GM12875 (cell line): ENCODE results near the gene OTOA.
A peak's percentile ranks its signal among the peaks of the same experiment; 100 is the strongest.

Experiments used
- H3K4me3 ChIP-seq: one replicate; pipeline ENCODE4 v1.5.1; 2011; ENCODE audit warnings: low read depth, low read length, control low read depth
- TF ChIP-seq, protein P1 (sequence below): IDR thresholded peaks from 2 replicates; pipeline ENCODE4 v1.5.1; 2011; ENCODE audit warnings: low read depth, mild to moderate bottlenecking, control low read depth, inconsistent platforms, low read length, moderate library complexity, borderline replicate concordance; ENCODE audit not compliant: insufficient read depth

The OTOA gene

DNA sequence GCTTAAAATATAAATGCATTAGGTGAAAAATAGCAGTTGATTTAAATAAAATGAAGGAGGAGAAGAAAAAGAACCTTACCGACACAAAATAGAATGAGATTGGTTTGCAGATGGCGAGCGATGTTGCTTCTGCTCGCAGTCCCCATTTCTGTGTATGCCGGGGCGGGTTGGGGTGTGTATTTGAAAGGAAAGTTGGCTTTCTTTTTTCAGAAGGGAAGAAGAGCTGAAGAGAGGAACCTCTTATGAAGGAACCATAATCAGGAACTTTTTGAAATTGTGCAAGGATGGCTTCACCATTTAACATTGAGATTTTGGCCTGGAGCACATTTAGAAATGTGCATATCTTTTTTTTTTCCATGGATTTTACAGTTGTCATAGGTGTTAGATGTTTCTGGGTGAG, 11.3 kb upstream of the OTOA start, which contains the start of gene IGSF6:
Gene IGSF6, minus strand, starts transcription at position 156 of the 400 bp plus-strand sequence. Its CDS starts 10 bp downstream, at position 146.
- TF ChIP-seq, protein P1, sequence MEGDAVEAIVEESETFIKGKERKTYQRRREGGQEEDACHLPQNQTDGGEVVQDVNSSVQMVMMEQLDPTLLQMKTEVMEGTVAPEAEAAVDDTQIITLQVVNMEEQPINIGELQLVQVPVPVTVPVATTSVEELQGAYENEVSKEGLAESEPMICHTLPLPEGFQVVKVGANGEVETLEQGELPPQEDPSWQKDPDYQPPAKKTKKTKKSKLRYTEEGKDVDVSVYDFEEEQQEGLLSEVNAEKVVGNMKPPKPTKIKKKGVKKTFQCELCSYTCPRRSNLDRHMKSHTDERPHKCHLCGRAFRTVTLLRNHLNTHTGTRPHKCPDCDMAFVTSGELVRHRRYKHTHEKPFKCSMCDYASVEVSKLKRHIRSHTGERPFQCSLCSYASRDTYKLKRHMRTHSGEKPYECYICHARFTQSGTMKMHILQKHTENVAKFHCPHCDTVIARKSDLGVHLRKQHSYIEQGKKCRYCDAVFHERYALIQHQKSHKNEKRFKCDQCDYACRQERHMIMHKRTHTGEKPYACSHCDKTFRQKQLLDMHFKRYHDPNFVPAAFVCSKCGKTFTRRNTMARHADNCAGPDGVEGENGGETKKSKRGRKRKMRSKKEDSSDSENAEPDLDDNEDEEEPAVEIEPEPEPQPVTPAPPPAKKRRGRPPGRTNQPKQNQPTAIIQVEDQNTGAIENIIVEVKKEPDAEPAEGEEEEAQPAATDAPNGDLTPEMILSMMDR = no peak
- H3K4me3 ChIP-seq = no peak within 1 kb of the TSS

DNA sequence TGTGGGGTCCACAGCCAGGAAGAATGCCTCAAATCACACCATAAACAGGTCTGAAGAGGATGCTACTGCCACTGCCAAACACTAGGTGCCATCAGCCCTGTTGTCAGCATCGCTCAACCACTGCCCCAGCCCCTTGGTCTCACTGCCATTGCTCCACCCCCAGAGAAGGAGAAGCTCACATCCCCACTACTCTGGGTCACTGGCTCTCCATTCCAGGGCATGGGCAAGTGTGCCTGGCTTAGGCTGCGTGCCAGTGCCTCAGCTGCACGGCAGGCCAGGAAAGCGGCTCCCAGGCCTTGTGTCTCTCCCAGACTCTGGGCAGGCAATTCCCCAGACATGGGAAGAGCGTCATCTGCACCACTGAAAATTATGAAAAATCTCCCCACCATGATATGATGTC, 10.2 kb upstream of the OTOA start:
- TF ChIP-seq, protein P1 = no peak
- no peak overlapping the region for H3K4me3 ChIP-seq

DNA sequence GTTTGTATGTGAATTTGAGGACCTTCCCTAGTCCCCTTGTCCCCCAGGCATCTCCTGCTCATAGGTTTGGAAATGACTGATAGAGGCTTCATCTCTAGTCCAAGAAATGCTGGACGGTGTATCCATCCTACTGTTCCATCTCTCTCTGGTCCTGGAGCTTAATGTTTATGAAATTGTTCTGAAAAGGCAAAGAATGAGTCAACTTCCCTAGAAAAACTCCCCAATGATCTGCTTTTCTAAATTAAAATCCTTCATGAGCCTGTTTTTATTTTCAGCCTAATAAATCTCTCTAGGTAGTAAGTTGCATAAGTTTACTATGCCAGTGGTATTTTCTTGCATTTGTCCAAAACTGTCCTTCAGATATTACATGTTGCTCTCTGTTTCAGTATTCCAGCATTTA, 9.3 kb upstream of the OTOA start:
- no peak overlapping the region for H3K4me3 ChIP-seq
- TF ChIP-seq, protein P1 = no peak

DNA sequence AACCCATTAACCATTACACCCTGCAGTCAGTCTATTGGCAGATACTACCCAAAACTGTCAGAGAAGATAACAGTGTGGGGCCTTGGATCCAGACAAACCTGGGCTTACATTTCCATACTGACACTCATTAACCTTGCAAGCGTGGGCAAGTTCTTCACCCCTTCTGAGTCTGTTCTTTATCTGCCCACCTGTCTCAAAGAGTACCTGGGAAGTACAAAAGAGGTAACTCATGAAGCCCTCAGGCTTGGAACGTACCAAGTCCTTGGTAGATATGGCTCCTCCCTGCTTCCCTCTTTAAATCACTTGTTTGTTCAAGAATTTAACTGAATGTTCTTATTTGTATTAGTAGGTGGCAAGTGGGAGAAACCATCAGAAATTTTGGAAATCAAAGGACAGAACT, 8.9 kb upstream of the OTOA start:
- no peak overlapping the region for H3K4me3 ChIP-seq
- TF ChIP-seq, protein P1 = no peak

DNA sequence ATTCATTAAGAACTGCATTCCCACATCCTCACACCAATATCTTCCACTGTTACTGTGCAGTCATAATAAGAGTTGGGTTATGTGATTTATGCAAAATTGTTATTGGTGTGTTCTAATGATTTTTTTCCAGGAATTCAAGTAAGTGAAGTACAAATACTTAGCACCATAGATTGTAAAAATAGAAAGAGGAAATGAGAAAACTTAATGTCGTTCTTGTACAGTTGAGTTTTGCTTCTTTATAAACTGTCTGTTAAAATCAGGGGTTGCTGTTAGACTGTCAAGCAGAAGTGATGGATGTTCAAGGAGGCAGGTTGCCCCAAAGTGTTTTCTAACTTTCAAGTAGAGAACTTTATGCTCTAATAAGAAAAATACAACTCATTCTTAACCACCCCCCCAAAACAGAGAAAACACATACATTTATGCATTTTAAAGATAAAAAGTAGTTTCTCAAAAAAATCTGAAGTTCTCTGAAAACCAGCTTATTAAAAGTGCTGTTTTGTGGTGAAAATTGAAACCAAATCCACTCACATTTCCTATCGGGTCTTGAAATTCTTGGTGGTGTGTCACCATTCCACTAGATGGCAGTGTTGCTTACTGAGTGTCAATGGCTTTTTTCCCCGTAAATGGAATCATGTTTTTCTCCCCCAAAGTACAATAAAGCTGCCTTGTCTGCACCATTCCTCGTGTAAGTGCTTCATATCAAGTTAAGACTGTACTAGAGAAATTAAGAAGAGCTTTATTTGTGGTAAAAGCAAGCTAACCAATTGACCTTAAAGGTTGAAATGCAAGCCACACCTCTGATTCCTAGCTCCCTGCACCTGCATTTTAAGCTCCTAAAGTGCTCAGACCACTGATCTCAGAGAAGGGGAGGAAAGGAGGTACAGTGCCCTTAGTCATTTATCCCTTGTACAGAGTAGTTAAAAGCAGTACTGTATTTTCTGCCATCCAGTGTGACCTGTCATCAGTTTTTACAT, 6.7 kb upstream of the OTOA start:
- H3K4me3 ChIP-seq = no peak overlapping the region
- TF ChIP-seq, protein P1 = peak; percentile 69

DNA sequence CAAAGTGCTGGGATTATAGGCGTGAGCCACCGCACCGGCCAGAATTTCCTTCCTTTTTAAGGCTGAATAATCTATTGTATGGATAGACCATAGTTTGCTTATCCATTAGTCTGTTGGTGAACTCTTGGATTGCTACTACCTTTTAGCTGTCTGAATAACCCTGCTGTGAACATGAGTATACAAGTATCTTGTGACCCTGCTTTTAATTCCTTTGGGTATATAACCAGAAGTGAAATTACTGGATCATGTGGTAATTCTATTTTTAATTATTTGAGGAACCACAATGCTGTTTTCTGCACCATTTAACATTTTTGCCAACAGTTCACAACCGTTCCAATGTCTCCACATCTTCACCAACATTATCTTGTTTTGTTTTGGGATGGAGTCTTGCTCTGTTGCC, 4.6 kb upstream of the OTOA start:
- H3K4me3 ChIP-seq = no peak overlapping the region
- TF ChIP-seq, protein P1 = no peak
